HL-60/S4 (cell line): ENCODE results near the gene LAMA4.
"Not testable (repeated sequence)": the region's sequence is repeated elsewhere in the genome, so short reads cannot be mapped to it uniquely, and the experiment has no call there.

Source experiments
- in situ Hi-C: fragments of 300-500 bp; cut with MboI; formaldehyde crosslinking; loops from 2 replicates; pipeline ENCODE4 v1.14.3; 2022; ENCODE audit warnings: low sequenced_read_pairs

Gene LAMA4

DNA sequence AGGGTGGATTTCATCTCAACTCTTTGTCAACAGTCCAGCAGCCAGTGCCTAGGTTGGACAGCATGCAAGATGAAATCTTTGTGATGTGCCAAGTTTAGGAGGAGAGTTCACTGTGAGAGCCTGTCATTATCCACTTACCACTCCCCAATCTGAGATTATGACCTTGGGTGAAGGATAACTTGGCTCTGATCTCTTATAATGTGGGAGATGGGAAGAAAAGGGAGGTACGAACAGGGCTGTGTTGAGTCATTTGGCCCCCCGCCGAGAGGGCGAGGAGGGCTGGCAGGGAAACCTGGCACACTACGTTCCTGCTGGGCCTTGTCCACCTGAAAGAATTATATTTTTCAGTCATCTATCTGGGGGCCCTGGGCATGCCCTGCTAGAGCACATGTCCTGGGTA, 35.8 kb downstream of the LAMA4 start:
- in situ Hi-C loops, result no loop called here

DNA sequence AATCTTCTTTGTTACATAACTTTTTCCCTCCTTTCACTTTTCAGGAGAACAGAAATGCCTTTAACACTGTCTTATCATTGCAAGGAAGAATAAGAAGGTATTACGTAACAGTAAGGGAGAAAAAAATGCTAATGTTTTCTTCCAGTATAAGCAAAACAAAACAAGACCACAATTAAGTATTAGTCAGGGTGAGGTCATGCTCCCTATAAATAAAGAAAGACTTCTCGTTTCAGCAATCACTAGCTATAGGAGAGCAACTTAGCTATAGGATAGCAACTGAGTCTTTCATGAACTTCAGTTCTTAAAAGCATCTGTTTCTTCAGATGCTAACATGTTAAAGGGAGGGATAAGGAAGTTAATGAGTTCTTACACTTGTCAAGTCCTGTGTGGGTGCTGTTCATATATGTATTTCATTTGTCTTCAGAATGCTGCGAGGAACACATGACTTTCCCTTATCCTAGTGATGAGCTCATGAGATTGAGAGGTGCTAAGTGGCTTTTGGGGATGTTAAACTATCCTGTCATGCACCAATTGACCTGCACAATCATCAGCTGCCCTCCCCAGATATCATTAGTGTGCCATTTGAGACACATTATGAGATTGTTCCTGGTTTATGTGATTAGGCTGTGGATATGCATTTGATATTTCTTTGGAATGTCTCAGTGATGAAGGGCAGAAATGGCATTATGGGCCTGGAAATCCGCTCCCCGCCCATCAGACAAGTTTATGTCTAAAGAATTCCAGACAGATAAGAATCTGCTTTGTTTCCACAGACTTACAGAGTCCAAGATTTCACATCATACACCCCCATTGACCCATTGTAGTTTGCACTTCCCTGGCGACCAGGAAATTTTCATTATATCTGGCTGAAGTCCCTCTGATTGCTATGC, 37.5 kb downstream of the LAMA4 start:
- in situ Hi-C loops, result no loop called here

DNA sequence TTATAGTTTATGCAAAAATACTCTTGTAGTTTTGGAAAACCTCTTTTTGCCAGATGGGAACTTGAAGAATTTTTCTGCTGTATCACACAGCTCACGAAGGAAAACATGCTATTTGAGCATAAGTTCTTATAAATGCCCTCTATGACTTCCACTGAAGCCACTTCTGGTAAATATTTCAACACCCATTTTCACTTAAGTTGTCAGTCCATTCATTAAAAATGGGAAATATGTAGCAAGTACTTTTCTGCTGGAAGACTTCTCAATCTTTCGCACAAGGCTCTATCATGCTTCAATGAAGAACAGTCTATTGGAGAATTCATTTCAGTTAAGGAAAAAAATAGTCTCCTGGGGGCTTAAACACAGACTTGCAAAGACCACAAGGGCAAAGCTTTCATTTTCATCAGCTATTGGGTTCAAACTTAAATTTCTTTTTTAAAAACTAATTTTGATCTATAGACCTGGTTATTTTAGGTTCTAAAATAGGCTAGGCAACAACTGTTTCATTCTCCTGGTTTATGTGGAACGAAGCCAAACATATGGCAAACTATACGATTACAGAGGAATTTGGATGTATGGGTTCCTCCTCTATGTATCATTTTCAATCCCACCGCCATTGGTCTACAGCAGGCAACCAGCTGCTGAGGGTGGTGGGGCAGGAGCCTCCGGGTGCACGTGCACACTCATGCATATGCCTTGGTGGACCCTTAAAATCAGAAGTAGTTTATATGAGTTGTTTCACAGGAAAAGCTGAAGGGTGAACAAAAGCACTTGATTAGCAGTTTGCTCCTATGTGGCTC, 38.7 kb downstream of the LAMA4 start:
- in situ Hi-C loops, result no loop called here

DNA sequence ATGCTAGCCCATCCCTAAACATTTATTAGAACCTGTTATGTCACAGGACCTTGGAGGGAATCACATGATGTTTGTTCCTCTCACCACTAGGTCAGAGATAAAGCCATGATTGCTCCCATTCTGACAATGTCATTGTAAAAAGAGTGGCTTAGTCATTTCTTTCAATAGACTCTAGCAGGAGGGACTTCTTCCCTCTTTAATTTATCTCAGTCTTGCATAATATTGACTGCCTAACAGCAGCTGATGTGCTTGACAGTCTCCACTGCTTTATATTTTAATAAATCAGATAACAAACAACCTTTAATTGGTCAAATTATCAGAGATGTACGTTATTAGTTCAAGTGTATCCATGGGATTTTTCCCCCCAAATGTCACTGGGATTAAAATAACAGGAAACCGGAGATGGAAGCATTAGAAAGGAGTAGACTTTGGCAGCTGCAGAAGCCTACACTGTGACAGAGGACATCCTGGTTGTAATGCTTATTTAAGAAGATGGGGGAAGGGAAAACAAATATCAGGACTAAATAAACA, 39.6 kb downstream of the LAMA4 start:
- in situ Hi-C loops, result no loop called here

DNA sequence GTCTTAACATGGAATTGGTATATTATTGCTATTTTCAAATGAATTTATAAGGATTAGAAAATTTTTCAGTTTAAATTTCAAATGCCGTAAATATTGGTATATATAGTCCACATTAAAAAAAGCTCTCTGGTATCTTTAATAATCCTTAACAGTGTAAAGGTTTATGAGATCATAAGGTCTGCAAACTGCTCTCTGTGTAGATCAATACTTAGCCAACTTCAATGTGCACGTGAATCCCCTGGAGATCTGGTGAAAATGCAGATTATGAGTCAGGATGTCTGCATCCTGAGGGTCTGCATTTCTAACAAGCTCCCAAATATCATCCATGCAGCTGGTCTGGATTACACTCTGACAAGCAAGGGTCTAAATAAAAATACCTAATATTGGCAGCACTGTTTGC, 43.5 kb downstream of the LAMA4 start:
- in situ Hi-C loops, result no loop called here

DNA sequence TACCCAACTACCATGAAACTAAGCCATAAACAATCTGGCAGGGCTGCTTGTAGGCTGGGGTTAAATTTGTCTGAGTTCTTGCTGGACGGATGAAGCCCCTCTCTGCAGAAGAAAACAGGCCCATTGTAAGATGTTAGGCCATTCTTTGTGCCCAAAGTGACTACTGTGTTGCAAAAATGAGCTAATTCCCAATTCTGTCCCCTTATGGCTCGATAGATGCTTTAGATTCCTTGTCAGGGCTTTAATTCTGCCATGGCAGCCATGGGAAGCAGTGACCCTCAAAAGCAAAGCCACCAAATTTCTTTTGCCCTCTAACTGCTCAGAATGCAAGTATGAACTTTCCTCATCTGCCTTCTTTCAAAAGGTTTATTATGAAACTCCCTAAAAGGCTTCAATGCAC, 45.2 kb downstream of the LAMA4 start:
- in situ Hi-C loops, result no loop called here

DNA sequence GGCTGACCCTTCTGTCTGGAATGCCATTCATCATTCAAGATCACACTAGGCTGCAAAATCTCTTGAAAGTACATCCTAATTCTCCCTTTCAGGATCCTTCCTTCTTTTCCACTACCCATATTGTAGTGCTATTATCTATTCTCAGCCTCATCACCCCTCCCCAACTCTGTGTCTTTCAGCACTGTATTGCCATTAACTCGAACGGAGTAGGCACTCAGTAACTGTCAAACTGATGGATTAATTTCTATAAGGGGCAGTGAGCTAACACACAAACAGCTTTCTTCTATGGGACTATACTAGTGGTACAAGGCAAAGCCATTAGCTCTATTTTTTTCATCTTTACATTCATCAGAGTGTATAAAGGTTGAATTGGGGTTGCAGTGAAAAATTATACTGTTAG, 46.6 kb downstream of the LAMA4 start:
- in situ Hi-C loops, result no loop called here

DNA sequence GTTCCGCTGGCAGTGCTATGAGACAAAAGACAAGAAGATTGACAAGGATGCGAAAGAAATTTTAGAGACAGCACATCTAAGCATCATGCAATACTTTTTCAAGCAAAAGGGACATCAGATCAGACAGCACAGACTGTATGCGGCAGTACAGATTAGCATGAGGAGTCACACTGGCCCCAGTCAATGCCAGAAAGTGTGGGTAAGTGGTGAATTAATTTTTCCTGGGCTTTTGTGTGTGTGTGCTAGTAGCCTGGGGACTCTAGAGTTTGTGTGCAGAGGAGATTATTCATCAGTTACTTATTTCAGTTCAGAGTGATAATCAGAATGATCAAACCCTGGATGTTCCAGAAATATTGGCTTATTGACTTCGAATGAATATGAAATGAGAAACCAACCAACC, 47.2 kb downstream of the LAMA4 start:
- in situ Hi-C loops, result no loop called here

DNA sequence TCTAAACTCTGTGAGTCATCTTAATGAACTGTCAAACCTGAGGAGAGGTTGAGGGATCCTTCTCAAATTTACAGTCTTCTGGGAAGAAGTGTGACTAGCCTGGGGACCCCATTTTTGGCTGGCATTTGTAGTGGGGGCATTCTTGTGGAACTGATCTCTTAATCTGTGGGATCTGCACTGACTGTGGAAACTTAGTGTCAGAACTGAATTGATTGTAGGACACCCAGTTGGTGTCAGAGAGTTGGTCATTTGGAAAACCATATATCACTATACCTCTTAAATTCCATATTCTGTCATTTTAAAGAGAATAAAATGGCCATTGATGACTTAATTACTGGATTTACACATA, 48.3 kb downstream of the LAMA4 start:
- in situ Hi-C loops, result no loop called here

DNA sequence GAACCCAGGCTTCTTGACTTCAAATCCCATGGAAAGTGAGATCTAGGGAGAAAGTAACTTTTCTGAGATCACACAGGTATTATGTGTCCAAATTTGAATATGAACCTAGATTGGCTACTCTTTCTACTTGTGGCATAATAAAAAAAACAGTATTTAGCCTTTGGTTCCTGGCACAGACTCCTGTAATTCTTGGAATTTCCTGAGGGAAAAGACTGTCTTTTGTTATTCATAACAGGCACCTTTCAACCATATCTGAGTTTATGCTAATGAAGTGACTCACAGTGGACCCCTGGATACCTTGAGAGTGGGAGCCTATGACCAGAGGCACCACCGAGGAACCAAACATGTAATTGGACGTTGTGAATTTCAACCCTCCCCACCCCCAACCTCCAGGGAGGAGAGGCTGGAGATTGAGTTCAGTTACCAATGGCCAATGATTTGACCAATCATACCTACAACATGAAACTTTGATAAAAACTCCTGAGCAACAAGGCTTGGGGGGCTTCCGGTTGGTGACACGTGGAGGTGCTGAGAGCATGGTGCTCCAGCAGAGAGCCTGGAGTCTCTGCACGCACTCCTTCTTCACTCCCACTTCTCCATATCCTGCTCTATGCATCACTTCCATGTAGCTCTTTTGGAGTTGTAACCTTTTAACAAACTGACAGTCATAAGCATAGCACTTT, 48.8 kb downstream of the LAMA4 start:
- in situ Hi-C loops, result no loop called here

DNA sequence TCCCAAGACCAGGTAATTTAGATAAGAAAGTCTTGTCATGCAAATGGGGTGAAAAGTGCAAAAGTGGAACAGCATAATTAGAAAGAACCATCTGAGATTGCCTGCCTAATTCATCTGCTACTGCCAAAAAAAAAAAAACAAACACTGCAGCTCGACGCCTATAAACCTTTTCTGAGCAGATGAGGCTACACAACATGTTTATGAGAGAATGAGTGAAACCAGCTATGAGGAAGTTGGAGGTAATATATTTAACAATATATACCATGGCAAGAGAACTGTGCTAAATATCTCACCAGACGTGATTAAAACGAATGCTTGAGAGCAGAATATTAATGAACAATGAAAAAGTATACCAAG, 50.0 kb downstream of the LAMA4 start:
- in situ Hi-C loops, result no loop called here

DNA sequence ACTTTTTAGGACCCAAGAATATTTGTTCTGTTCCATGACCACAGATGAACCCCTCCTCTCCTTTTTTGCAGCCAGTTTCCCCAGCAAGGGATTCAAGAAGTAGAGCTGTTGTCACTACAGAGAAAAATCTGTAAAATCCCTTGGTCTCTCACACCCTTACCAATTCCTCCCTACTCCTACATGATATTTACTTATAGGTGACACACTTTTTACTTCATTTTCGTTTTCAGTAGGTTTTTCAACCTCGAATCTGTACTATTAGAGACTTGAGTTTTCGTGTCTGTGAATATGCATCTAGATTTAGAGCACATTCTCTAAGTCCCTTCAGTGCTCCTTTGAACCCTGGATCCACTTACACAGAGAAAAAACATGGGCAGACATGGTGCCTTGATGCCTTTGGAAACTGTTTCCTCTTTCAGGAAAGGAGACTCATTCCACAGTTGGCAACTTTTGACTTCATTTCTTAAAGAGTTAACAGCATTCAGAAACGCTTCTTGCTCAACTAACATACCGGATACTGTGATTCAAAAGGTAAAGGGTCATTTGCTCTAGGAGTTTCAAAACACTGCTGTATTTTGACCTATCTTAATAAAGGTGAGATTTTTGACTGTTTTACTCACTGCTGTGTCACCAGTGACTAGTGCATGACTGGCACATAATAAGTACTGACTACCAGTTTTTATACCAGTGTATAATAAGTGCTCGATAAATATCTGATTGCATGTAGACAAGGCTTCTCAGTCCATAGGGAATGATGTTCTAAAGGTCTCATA, 50.6 kb downstream of the LAMA4 start:
- in situ Hi-C loops, result no loop called here

DNA sequence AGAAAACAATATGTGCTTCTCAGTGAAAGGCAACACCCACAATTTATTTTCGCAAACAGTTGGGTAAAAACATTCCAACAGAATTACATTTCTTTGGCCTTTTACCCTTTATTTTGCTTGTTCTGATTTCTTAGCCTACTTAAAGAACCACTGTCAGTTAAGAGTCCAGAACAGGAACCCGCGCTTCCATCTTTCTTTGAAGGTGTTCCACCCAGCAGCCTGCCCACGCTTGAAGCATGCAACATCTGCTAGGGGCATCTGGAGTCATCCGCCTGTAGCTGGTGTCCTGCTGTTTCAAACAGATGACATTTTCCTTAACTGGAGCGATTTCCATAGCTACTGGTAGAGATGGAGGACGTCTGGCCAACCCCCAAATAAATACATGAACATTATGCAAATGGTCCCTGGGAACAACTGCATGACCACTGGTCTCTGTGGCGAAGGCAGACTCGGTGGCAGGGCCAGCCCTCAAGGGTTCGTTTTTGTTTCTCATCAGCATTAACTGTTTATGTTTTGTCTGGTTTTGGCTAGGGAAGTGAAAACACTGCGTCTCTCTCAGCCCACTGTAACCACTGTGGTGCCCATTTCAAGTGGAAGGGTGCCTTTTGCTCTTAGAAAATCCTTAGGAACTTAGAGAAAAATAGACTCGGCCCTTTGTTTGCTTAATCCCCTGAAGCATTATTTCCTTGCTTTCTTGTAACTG, 51.6 kb downstream of the LAMA4 start:
- in situ Hi-C loops, result no loop called here

DNA sequence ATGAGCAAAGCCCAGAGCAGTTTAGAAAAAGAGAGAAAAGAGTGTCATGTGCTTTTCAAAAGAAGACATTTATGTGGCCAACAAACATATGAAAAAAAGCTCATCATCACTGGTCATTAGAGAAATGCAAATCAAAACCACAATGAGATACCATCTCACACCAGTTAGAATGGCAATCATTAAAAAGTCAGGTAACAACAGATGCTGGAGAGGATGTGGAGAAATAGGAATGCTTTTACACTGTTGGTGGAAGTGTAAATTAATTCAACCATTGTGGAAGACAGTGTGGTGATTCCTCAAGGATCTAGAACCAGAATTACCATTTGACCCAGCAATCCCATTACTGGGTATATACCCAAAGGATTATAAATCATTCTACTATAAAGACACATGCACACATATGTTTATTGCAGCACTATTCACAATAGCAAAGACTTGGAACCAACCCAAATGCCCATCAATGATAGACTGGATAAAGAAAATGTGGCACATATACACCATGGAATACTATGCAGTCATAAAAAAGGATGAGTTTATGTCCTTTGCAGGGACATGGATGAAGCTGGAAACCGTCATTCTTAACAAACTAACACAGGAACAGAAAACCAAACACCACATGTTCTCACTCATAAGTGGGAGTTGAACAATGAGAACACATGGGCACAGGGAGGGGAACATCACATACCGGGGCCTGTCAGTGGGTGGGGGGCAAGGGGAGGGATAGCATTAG, 54.0 kb downstream of the LAMA4 start:
- in situ Hi-C loops, result not testable (repeated sequence)

DNA sequence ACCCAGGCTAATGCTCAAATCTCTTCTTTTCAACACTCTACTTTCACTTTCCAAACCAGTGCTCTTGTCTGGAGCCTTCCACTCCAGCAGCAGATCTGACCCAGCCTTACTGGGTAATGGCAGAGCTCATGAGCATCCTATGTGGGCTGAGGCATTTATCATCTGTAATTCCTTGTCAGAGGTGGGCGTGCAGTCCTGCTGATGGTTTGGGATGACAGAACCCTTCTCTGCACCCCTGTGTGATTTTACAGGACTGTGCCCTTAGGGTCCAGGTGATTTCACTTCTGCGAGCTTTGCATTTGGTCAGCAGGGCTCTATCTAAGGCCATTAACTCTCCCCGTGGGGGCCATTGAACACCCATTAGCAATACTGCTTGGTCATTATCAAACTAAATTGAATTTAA, 55.4 kb downstream of the LAMA4 start:
- in situ Hi-C loops, result loop anchor here (25.0 kb wide), 1 partner anchor 113 kb away; no protein-coding TSS in a partner anchor

DNA sequence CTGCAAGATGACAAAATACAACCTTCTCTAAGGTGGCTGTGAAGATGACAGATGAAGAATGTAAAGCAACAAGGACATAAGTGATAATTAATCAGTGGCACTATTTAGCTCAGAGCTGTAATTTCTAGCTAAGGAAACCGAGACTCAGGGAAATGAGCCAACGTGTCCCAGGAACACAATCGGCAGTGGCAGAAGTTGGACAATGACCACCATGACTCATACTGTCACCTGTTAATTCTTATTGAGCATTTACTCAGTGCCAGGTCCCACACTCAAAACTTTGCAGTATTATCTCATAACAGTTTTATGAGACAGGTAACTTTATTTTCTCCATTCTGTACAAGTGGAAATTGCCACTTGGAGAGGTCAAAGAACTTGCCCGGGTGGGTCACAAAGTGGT, 55.8 kb downstream of the LAMA4 start:
- in situ Hi-C loops, result loop anchor here (25.0 kb wide), 1 partner anchor 114 kb away; no protein-coding TSS in a partner anchor

DNA sequence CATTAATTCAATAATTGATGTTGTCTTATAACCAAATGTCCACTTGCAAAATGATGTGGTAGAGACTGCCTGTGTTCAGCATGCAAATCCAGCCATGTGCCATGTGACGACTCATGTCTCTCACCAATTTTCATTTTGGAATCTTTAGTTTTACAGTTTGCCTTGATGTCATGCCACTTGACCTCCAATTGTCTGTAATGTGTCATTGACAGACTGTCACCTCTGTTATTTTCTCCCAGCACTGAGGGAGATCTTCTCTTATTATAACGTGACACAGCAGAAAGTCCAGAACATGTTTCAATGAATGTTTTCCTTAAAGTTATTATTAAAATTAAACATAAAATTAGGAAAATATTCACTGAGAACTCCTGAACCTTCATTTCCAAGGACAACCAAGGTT, 56.7 kb downstream of the LAMA4 start:
- in situ Hi-C loops, result loop anchor here (25.0 kb wide), 1 partner anchor 115 kb away; no protein-coding TSS in a partner anchor

DNA sequence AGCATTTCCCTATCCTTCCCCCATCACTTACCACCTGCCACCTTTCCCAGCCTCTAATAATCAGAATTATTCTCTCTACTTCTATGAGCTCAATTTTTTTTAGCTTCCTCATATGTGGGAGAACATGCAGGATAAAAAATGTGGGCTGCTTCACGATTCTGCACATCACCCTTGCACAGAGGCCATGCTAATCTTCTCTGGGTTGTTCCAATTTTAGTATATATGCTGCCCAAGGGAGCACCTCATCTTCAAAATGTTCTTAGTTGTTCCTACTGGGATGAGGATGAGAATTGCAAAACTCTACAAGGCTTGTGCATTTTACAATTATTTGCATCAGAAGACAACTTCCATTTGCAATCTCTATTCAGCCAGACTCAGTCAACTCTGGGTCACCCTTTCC, 58.1 kb downstream of the LAMA4 start:
- in situ Hi-C loops, result loop anchor here (25.0 kb wide), 1 partner anchor 116 kb away; no protein-coding TSS in a partner anchor

DNA sequence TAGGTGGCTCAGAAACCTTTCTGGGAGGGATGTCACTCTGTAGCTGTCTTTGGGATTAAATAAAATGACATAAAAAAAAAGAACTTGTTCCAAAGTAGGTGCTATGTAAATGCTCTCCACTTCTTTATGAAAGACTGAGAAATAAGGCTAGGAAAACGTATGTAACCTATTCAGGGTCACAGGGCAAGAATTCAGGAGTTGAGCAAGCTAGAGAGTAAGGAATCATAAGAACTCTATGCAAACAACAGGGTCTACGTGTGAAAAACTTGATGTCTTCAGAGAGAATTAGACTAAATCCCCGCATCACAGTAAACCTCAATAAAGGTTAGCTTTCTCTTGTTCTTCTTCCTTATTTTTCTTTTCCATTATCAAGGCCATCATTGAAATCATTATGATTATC, 59.2 kb downstream of the LAMA4 start:
- in situ Hi-C loops, result loop anchor here (25.0 kb wide), 1 partner anchor 117 kb away; no protein-coding TSS in a partner anchor
